HG03575 (cell line): Measurements from ENCODE around the gene ARHGEF9.

Experiments
- ATAC-seq: cut with Tn5 transposase; IDR thresholded peaks from one replicate; pipeline ENCODE4 v1.9.1; 2021; ENCODE audit not compliant: unreplicated experiment, insufficient number of reproducible peaks, low FRiP score; ENCODE audit errors: extremely low read depth

The ARHGEF9 gene

GRCh38 chrX:63751481-63751880 lies 33.5 kb downstream of the ARHGEF9 start:
- no peak for ATAC-seq

DNA sequence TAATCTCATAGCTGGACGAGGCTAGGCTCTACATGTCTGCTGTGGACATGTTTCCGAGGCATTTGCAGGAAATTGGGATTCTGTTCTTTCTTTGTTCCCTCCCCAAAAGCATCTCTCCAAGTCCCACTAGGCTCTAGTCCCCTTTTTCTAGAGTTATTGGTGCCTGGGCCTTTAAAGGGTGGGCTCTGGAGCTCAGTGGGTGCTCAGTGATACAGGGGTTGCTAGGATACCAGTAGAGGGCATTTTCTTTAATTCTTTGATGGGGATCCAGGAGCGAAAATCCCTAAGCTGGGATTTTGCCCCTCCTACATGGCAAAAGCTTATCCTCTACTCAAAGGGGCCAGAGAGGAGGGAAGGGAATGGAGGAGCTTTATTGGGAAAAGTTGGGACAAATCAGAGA lies 34.2 kb downstream of the ARHGEF9 start:
- no peak for ATAC-seq

DNA sequence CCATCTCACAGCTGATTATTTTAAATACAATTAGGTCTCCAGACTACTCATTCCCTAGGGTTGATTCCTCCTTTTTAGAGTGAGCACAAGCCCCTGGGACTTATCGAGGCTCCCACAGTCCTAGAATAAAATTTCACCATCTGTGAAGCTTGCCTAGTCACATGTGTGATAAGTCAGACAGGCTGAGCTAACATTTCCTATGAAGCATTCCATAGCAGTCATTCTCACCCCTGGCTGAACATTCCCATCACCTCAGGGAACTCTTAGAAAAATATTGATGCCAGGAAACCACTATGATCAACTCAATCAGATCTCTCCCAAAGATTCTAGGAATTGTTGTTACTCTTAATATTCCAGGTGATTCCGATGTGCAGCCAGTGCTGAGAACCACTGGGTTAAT lies 37.7 kb downstream of the ARHGEF9 start:
- no peak for ATAC-seq

DNA sequence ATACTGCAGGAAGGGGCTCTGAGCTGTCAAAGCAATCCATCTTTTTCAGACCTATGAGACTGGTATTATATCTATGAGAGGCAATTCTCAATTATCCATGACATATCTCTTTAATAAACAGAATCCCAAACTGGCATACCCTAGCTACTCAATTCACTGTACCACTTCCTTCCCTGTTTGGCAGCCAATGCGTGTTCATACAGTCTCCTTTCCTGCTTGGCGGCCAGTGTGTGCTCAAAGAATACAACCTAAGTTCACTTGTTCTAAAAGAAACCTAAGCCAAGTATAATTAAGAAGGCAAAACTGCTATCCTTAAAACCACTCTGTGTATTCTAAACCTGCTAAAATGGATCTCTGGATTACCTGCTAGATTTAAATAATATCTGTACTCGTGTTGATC lies 38.3 kb downstream of the ARHGEF9 start:
- ATAC-seq: no peak

DNA sequence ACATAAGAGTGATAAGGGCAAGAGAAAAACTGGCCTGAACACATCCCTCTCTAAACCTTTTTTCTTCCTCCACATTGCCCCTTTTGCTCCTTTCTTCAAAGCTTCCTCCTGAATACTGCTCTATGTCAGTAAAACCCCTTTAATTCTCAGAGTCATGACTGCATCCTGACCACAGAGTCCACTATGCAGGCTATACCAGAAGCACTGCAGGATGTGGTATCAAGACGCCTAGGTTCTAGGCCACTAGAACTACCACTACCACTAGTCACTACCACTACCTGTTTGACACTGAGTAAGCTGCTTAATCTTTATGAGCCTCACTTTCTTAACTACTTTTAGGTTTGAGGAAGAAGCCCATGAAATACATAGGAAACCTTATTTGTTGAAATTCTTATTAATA lies 38.7 kb downstream of the ARHGEF9 start:
- ATAC-seq: peak; percentile 87

- no peak for ATAC-seq
Measured at GRCh38 chrX:63744850-63745394, 40.1 kb downstream of the ARHGEF9 start.

- ATAC-seq: no peak
Measured at GRCh38 chrX:63743596-63743995, 41.4 kb downstream of the ARHGEF9 start.

GRCh38 chrX:63740382-63740781 lies 44.6 kb downstream of the ARHGEF9 start:
- ATAC-seq: no peak

DNA sequence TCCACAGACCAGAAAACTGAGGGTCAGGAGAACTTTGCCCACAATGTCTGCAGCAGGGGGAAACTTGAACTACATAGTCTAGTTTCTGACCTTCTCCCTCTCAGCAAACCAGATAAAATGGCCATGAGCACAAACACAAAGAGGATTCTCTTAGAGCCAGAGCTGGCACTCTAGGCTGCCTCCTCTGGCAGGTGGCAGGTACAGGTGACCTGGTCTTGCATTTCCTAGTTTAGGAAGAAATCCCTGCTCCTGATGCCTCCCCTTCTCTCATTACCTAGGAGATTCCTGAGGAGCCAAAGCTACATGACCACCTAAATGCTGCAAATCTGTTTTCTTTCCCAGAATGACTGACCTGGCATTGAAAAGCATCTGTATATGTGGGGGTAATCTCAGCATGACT lies 45.1 kb downstream of the ARHGEF9 start:
- ATAC-seq: no peak

GRCh38 chrX:63738696-63739095 lies 46.3 kb downstream of the ARHGEF9 start:
- ATAC-seq: no peak

- ATAC-seq: no peak
Measured at GRCh38 chrX:63737131-63737921, 47.7 kb downstream of the ARHGEF9 start.

DNA sequence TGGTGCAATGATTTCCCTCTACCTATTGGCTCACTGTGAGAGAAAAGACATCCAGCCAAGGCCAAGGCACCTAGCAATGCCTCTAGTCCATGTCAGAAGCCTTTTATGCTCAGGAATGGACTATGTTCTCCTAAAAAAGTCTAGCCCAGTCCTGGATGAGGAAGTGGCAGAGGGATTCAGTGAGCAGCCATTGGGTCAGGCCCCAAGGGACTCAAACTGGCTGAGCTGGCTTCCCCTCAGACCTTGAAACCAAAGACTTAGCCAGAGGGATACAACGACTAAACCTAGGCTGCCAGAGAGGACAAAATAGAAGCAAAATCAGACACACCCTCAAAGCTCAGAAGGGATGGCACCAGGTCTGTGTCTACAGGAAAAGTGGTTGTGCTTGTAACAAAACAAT lies 49.1 kb downstream of the ARHGEF9 start:
- ATAC-seq: no peak

DNA sequence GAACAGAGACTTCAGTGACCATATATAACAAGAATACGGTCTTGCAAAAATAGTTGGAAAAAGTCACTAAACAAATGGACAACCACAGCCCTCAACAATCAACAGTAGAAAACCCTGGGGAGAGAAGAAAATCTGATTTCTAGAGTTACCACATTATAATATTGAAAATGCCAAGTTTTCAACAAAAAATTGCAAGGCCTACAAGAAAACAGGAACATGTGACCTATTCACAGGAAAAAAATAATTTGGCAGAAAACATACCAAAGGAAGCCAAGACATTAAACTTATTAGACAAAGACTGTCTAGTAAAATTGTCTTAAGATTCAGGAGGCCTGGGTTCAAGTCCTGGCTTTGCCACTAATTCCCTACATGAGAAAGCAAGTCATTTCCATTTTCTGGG lies 64.7 kb downstream of the ARHGEF9 start:
- ATAC-seq: no peak

DNA sequence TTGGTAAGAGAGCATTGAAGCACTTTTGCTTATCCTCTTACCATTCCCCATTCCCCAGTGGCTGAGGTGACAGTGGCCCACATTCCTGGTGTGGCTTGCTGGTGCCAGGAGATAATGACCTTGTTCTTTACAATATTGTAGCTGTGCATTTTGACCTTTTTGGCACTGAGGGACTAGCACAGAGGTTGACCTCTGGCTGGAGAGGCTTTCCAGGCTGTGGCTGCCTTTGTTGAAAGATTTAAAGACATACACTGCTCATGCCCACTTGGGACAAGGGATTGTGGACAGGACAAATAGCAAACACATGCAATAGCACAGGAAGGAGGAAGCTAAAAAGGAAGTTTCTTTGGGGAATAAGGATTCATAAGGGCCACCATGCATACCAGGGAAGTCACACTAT lies 65.4 kb downstream of the ARHGEF9 start:
- ATAC-seq: no peak

DNA sequence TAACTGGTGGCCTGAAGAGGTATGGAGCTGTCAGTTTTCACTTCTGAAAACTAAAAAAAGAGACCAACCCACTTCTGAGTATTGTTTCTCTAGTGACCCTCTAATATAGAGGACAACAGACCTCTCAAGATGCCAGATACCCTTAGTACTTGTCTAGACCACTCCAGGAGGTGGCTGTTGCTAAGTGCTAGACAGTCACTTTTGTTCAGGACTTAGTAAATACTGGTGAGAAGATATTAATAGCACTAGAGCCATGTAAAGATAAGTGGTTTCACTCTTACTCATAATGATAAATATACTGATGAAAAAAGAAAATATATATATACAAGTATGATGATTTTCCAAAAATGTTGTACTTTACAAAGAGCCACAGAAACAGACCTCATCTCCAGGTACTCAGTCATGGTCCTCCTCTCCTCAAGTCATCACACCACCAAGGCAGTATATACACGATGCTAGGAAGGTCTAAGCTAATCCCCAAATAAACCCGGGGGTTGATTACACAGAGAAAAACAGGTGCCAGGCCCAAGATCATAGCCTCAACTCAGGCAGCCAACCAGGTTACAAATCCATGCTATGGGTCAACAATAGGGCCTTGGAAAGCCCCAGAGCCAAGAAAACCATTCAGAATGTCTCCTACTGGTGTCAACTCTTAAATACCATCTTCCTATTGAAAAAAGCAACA lies 66.9 kb downstream of the ARHGEF9 start:
- ATAC-seq: peak; percentile 63

DNA sequence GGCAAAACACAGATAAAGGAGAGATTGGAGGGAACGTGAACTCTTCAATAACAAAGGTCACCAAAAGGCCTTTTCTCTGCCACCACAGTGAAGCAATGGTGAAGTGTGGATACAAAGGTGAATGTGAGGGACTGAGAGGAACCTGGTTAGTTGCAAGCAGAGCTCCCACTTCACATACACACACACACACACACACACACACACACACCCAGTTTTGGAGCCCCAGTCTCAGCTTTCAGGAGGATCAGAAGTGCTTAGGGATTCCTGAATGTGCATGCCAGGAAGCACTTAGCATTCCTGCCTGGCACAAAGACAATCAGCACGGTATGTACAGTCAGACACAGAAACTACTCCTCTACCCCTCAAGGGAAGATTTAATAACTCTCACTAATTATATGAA lies 71.5 kb downstream of the ARHGEF9 start:
- no peak for ATAC-seq

DNA sequence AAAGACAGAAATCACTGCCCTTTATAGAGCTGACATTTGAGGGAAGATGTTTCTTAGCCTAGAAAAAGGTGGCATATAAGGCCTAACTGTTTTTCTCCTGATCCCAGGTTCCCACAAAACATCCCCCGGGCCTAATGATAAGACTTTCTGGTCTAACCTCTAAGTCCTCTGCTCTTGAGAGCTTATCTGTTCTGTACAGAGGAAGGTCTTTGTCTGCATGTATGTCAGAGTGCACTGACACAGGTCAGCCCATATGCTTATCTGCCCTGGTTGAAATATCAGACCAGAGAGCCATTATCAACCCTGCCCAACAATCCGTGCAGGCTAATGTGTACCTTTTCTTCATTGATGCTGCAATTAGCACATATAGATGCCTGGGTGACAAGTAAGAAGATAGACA lies 76.2 kb downstream of the ARHGEF9 start:
- no peak for ATAC-seq

- ATAC-seq: no peak
Measured at GRCh38 chrX:63702556-63702955, 82.5 kb downstream of the ARHGEF9 start.

DNA sequence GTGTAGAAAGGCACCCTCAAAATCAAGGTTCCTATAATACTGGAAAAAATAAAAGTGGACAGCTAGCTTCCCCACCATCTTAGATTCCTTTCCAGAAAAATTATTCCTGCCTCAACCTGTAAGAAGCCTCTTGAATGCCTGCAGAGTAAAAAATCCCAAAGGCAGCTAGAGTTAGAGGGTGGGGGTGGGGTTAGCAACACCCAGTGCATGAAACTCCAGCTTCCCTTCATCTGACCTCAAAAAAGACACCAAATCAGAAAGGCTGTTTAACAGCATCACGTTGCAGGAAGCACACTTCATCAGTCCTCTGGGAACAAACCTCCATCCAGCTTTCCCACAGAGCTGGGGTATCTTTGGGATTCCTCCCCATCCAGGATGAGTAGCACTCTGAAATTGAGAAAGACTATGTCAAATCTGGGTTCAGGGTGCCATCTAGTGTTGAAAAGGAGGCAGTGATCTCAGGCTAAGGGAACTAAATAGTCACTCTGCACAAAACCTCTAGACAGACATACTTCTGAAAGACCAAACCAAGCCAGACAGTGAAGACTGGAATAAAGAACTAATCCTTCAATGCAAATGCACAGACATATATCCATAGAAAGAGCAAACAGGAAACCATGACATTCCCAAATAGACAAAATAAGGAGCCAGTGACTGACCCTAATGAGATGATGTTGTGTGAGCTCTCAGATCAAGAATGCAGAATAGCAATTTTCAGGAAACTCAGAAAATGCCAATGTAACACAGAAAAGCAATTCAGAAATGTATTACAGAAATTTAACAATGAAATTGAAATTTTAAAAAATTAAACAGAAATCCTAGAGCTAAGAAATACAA lies 97.9 kb downstream of the ARHGEF9 start:
- ATAC-seq: no peak

DNA sequence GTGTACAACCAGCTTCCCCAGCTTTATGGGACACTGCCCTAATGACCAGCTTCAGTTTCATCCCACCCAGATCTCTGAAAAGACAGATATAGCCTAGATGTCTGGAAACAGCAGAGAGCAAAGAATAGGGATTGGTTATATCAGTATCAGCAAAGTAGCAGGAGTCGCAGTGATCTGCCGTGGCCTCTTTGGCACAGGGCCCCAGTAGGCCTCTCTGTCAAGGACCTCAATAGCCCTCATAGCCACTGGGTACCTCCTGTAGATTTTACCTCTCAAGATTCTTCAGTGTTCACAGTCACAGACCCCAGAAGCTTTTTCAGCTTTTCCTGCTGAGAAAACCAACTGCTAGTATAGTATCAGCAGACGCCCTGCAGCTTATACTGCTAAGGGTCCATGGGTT lies 104.6 kb downstream of the ARHGEF9 start:
- ATAC-seq: no peak
